Left lung (tissue), 10 donors: Measurements from ENCODE around the gene HSD11B1. TPM values are rescaled to one million over a fixed set of nuclear protein-coding genes. Genes with fewer than 3 reads are reported as not detected.

Experiments
- ATAC-seq: fragments of 200-7000 bp; cut with Tn5 transposase; one replicate; pipeline ENCODE4 v1.9.1; 2020; ENCODE audit warnings: moderate library complexity
- DNase-seq, 4 donors: peaks; one replicate each; pipeline ENCODE4 v3.0.0-alpha.2; 2013 to 2020
- H3K27ac ChIP-seq, 2 donors: fragments of 200-600 bp; sonication (generic) in 1 of 2; one replicate each; pipeline versions ENCODE4 v1.5.0 to v1.8.0; 2020 to 2021
- H3K27me3 ChIP-seq, 2 donors: fragments of 200-600 bp; sonication (generic) in 1 of 2; one replicate each; pipeline versions ENCODE4 v1.5.0 to v1.8.0; 2020 to 2021
- H3K36me3 ChIP-seq, 2 donors: fragments of 200-600 bp; sonication (generic) in 1 of 2; one replicate each; pipeline versions ENCODE4 v1.5.0 to v1.8.0; 2020 to 2021
- H3K4me1 ChIP-seq, 2 donors: fragments of 200-600 bp; one replicate each; pipeline ENCODE4 v1.8.0; 2021
- H3K4me3 ChIP-seq, 2 donors: fragments of 200-600 bp; sonication (generic) in 1 of 2; one replicate each; pipeline versions ENCODE4 v1.5.0 to v1.8.0; 2020 to 2021; ENCODE audit warnings: mild to moderate bottlenecking in 1 of 2
- H3K9me3 ChIP-seq, 2 donors: fragments of 200-600 bp; sonication (generic) in 1 of 2; one replicate each; pipeline versions ENCODE4 v1.5.0 to v1.8.0; 2020 to 2021
- CTCF ChIP-seq, 2 donors: fragments of 200-600 bp; sonication (generic) in 1 of 2; IDR thresholded peaks; one replicate each; pipeline versions ENCODE4 v1.5.0 to v1.8.0; 2021; ENCODE audit warnings: antibody characterized with exemption in 2 of 2
- intact Hi-C, 2 donors: fragments of 100-400 bp; cut with DNase I; formaldehyde crosslinking; loops; one replicate each; pipeline versions ENCODE4 v1.11.2 to v1.14.2; 2022
- polyA plus RNA-seq, 6 donors: library from polyadenylated mRNA; unstranded; fragments of 120-200 nt; gene quantifications; one replicate each; pipeline ENCODE4 v1.2.1, GENCODE V29; 2013; ENCODE audit not compliant: insufficient read length in 6 of 6
- total RNA-seq, 2 donors: library from RNA; stranded (reverse); fragmentation: NEBNext Ultra II Directional; extraction: Animal tissue kit (Norgen Biotek cat#: 25700); gene quantifications; one replicate each; pipeline ENCODE4 v1.2.1, GENCODE V29; 2021
- donor health status: DM: no; HTN: yes; CAD: no.
- donor health status: DM: no; HTN: no; CAD: no.

Gene HSD11B1
- total and polyA plus RNA-seq, 8 donors: 5.1 to 30.7 (median 7.0) TPM

DNA sequence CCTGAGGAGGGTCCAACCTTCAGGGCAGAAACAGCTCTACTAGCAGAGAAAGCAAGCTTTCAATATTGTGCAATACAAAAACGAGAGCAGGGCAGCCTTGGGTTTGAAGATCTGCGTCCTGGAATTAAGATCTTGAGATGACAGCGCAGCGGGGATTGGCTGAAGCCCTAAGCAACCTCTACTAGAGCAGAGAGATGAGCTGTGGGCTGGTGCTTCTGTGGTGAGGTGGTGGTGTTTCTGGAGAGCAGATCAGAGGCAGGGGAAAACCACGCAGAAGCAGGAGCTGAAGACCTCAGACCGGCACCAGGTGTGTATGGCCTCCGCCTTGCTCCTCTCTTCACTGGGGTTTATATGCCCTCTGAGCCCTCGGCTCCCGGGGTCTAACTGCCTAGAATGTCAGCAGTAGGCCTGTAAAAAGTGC is 63.7 kb downstream of the HSD11B1 start:
- H3K36me3 ChIP-seq: peaks cover 0 to 3% of the 10 kb centered on the region in 2 donors
- no peaks in the 10 kb centered on the region for H3K27me3 ChIP-seq
- peak; percentile 21 for ATAC-seq
- no peak for TF ChIP-seq CTCF (IDR thresholded peaks at IDR 0.05)
- intact Hi-C loops: no loop called here
- no peak for DNase-seq
- H3K4me3 ChIP-seq: peak overlapping the region in 1 of 2 donors; percentile 29
- peak overlapping the region in 1 of 2 donors; percentile 87 for H3K27ac ChIP-seq
- no peaks in the 10 kb centered on the region for H3K9me3 ChIP-seq
- H3K4me1 ChIP-seq: peaks cover 8 to 49% of the 10 kb centered on the region in 2 donors

DNA sequence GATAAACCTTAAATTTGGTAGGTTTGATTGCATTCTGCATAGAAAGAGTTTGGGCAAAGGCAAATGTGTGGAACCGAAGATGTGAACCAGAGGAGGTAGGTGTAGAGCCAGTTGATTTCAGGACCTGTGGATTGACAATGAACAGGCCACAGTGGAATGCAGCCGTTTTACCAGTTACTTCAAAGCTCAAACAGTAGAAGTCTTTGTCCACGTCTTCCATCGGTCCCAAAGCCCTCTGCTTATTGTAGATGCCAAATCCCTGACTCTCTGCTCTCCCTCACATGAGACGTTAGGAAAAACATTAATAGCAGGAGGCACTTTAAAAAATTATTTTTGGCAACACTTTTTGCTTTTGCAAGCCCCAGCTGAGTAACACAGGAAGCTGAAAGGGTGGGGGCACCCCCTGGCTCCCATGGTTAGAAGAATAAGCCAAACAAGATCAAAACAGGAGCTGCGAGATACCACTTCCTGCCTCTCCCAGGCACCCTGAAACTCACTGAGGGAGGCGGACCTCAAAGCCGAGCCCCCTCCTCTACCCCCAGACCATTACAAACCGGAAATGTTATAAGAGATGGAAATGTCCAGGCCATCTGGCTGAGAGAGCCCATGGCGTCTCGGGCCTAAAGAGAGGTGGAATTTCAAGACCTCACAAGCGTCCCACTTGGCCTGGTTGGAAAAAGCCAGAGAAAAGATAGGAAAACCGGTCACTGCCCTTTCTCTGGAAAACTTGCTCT is 64.7 kb downstream of the HSD11B1 start:
- Histone ChIP-seq H3K27ac (peak overlapping the region; percentile 51 to 87), H3K27me3 (no peaks in the 10 kb centered on the region), H3K4me1 (peaks cover 8 to 49% of the 10 kb centered on the region in 2 donors), H3K4me3 (peak overlapping the region in 1 of 2 donors; percentile 29), H3K36me3 (no peaks in the 10 kb centered on the region), H3K9me3 (no peaks in the 10 kb centered on the region)
- DNase-seq (peak in 3 of 4 donors; percentile 61 to 79 (median 69)), ATAC-seq (peak; percentile 78)
- intact Hi-C loops: no loop called here
- no peak for TF ChIP-seq CTCF (IDR thresholded peaks at IDR 0.05)

DNA sequence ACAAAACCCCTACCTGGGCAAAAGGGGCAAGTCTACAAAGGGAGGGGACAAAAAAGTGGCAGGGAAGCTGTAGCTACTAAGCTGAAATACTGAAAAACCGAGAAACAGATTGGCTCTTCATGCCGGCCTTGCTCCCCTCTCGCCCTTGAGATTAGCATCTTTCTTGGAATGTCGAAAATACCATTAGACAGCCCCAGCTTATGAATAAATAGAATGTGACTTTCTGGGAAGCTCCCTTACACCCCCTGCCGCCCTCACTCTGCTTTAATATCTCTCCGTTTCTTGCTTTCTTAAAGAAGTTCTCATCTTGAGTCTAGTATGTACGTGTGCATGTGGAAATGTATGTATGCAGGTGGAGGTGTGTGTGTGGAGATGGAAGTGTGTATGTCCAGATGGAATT is 65.3 kb downstream of the HSD11B1 start:
- Histone ChIP-seq H3K4me1 (peaks cover 8 to 49% of the 10 kb centered on the region in 2 donors), H3K36me3 (no peaks in the 10 kb centered on the region), H3K4me3 (peak overlapping the region in 1 of 2 donors; percentile 29), H3K9me3 (no peaks in the 10 kb centered on the region), H3K27me3 (no peaks in the 10 kb centered on the region), H3K27ac (peak overlapping the region; percentile 51 to 87)
- intact Hi-C loops: no loop called here
- no peak for DNase-seq
- no peak for ATAC-seq
- no peak for TF ChIP-seq CTCF (IDR thresholded peaks at IDR 0.05)

DNA sequence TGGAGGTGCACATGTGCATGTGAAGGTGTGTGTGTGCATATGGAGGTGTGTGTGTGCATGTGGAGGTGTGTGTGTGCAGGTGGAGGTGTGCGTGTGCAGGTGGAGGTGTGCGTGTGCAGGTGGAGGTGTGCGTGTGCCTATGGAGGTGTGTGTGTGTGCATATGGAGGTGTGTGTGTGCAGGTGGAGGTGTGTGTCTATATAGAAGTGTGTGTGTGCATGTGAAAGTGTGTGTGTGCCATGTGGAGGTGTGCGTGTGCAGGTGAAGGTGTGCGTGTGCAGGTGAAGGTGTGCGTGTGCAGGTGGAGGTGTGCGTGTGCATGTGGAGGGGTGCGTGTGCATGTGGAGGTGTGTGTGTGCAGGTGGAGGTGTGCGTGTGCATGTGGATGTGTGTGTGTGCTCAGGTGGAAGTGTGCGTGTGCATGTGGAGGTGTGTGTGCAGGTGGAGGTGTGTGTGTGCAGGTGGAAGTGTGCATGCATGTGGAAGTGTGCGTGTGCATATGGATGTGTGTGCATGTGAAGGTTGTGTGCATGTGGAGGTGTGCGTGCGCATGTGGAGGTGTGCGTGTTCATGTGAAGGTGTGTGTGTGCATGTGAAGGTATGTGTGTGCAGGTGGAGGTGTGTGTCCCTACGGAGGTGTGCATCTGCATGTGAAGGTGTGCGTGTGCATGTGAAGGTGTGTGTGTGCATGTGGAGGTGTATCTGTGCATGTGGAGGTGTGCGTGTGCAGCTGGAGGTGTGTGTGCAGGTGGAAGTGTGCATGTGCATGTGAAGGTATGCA is 66.2 kb downstream of the HSD11B1 start:
- peaks cover 8 to 44% of the 10 kb centered on the region in 2 donors for H3K4me1 ChIP-seq
- H3K27ac ChIP-seq: no peak overlapping the region
- no peak overlapping the region for H3K4me3 ChIP-seq
- DNase-seq (no peak), ATAC-seq (no peak)
- intact Hi-C loops: no loop called here
- TF ChIP-seq CTCF (IDR thresholded peaks at IDR 0.05): no peak
- no peaks in the 10 kb centered on the region for H3K27me3 ChIP-seq
- peaks cover 0 to 8% of the 10 kb centered on the region in 2 donors for H3K36me3 ChIP-seq
- no peaks in the 10 kb centered on the region for H3K9me3 ChIP-seq

- H3K36me3 ChIP-seq: peaks cover 0 to 19% of the 10 kb centered on the region in 2 donors
- H3K27ac ChIP-seq: no peak overlapping the region
- no peak for TF ChIP-seq CTCF (IDR thresholded peaks at IDR 0.05)
- no peaks in the 10 kb centered on the region for H3K27me3 ChIP-seq
- no peak for DNase-seq
- intact Hi-C loops: no loop called here
- no peak overlapping the region for H3K4me3 ChIP-seq
- ATAC-seq: no peak
- H3K9me3 ChIP-seq: no peaks in the 10 kb centered on the region
- peaks cover 8 to 31% of the 10 kb centered on the region in 2 donors for H3K4me1 ChIP-seq
These were observed 67.5 kb downstream of the HSD11B1 start for GRCh38 chr1:209772126-209772525.
